GM12878 (cell line): ENCODE results near the gene KLHDC10.

Experiments
- CBX5 ChIP-seq: sonication (generic); IDR thresholded peaks from 2 replicates; pipeline ENCODE4 v1.6.1; 2016; ENCODE audit warnings: low read depth, moderate library complexity, mild to moderate bottlenecking, inconsistent platforms
- CTCF ChIP-seq, 3 experiments: IDR thresholded peaks in 2 of 3; conservative IDR thresholded peaks in 1 of 3; 2 replicates each; pipeline ENCODE4 v1.5.1; 2011; ENCODE audit warnings: low read depth in 3 of 3, low read length in 3 of 3, mild to moderate bottlenecking in 3 of 3, control low read depth in 2 of 3, moderate library complexity in 2 of 3, inconsistent platforms in 1 of 3, mixed read lengths in 1 of 3; ENCODE audit not compliant: control insufficient read depth in 2 of 3, insufficient read depth in 1 of 3; ENCODE audit errors: extremely low read depth in 1 of 3
- EGR1 ChIP-seq, 2 experiments: IDR thresholded peaks; 1 replicate in 1 of 2; 2 replicates in 1 of 2; pipeline ENCODE4 v1.6.1; 2011 to 2012; ENCODE audit warnings: low read depth in 2 of 2, low read length in 2 of 2, borderline replicate concordance in 1 of 2, mild to moderate bottlenecking in 1 of 2, moderate library complexity in 1 of 2
- POLR2A ChIP-seq: IDR thresholded peaks from 2 replicates; pipeline ENCODE4 v1.6.1; 2011; ENCODE audit warnings: low read depth, mild to moderate bottlenecking, low read length
- POLR2AphosphoS5 ChIP-seq: IDR thresholded peaks from 2 replicates; pipeline ENCODE4 v1.6.1; 2011; ENCODE audit warnings: mild to moderate bottlenecking, low read length, inconsistent platforms
- RBBP5 ChIP-seq: fragments of 200-600 bp; sonication (generic); conservative IDR thresholded peaks from 2 replicates; pipeline ENCODE4 v1.6.1; 2016
- ZNF274 ChIP-seq: IDR thresholded peaks from one replicate; pipeline ENCODE4 v1.8.0; 2011; ENCODE audit not compliant: insufficient read length, insufficient read depth

GRCh38 chr7:130145424-130146100 lies 75.2 kb downstream of the KLHDC10 start:
- TF ChIP-seq RBBP5 = no peak
- TF ChIP-seq POLR2A = no peak
- no peak for TF ChIP-seq CTCF (IDR thresholded peaks at IDR 0.05 in 2 of 3, conservative IDR thresholded peaks at IDR 0.05 in 1 of 3; ENCODE audit: control insufficient read depth in 2 of 3, extremely low read depth in 1 of 3, insufficient read depth in 1 of 3, low read depth in 3 of 3, low read length in 3 of 3)
- TF ChIP-seq POLR2AphosphoS5 = no peak
- TF ChIP-seq ZNF274 = no peak
- no peak for TF ChIP-seq EGR1 (IDR thresholded peaks at IDR 0.05; ENCODE audit: borderline replicate concordance in 1 of 2, low read depth in 2 of 2, low read length in 2 of 2)
- no peak for TF ChIP-seq CBX5
